ENCODE data around the gene GDF15.
"Not testable (repeated sequence)": the region's sequence is repeated elsewhere in the genome, so short reads cannot be mapped to it uniquely, and the experiment has no call there.

GDF15 gene, protein sequence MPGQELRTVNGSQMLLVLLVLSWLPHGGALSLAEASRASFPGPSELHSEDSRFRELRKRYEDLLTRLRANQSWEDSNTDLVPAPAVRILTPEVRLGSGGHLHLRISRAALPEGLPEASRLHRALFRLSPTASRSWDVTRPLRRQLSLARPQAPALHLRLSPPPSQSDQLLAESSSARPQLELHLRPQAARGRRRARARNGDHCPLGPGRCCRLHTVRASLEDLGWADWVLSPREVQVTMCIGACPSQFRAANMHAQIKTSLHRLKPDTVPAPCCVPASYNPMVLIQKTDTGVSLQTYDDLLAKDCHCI

DNA sequence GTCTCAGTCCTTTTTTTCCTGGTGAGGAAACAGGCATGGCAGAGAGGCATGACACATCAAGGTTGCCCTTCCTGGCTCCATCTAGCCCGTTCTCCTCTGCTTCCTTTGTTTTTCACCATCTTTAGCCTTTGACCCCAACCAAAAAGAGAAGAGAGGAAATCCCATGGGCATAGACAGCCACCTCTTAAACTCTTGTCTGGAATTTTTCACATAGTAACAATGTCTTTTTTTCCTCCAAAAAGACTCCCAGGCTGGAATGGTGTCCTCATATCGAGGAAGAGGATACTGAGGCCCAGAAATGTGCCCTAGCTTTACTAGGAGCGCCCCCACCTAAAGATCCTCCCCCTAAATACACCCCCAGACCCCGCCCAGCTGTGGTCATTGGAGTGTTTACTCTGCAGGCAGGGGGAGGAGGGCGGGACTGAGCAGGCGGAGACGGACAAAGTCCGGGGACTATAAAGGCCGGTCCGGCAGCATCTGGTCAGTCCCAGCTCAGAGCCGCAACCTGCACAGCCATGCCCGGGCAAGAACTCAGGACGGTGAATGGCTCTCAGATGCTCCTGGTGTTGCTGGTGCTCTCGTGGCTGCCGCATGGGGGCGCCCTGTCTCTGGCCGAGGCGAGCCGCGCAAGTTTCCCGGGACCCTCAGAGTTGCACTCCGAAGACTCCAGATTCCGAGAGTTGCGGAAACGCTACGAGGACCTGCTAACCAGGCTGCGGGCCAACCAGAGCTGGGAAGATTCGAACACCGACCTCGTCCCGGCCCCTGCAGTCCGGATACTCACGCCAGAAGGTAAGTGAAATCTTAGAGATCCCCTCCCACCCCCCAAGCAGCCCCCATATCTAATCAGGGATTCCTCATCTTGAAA, at the start of gene GDF15:
GDF15 (plus strand) TSS at position 484 of the 868 bp plus-strand sequence; CDS start at position 516, 32 bp downstream.
- DNase-seq = peak in 1 of 2 donors; percentile 22

DNA sequence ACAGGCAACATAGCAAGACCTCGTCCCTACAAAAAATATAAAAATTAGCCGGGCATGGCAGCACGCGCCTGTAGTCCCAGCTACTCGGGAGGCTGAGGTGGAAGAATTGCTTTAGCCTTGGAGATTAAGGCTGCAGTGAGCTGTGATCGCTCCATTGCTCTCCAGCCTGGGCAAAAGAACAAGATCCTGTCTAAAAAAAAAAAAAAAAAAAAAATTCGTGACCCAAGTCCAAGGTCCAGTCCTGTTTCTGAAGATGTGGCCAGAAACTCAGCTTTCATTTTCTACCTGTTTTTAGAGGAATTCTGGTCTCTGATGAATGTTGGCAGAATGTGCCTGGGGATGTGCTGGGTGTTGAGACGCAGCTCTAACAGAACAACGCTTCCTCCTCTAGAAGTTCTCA, 47.4 kb upstream of the GDF15 start:
- no peak for DNase-seq

DNA sequence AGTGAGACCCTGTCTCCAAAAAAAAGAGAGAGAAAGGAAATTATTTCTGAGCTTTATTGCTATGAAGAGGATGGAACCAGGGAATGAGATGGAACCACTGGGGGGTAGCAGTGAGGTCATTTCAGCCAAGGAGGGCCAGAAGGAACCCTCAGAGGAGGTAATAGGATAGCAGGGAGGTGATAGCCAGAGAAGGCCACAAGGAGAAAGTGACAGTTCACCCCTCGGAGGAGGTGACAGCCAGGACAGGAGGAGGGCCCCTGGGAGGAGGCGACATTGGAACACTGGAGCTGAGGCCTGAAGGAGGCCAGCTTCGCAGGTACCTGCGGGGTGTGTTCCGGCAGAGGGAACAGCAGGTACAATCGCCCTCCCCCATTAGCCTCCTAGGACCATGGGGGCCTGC, 46.2 kb upstream of the GDF15 start:
- no peak for DNase-seq

DNA sequence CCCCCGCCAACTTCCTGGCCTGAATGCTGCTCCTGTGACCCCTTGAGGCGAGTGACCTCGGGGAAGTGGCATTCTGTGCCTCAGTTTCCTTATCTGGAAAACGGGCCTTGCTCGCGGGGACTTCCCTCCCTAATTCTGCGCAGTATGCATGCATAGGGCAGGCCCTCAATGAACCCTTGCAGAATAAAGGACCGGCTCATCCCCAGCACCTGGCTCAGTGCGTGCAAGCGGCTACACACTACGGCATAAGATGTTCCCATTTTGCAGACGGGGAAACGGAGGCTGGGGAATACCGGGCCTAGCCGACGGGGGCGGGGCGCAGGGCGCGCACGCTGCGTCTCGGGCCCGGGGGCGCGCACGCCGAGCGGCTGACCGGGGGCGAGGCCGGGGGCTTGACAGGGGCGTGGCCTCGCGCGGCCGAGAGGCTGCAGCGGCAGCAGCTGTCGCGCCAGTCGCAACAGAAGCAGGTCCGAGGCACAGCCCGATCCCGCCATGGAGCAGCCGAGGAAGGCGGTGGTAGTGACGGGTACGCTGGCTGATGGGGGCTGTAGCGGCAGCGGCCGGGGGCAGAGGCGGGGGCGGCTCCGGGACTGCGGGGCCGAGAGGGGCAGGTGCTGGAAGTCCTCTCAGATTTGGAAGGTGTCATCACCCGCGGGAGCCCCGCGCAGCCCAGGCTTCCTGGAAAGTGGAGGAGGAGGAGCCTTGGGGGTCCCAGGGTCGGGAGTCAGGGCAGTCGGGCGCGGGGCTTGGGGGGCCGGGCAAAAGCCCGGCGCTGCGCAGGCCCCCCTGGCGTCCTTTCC, 45.6 kb upstream of the GDF15 start, which contains the start of gene PGPEP1:
PGPEP1 (plus strand) TSS at position 409 of the 800 bp plus-strand sequence; CDS start at position 493, 84 bp downstream.
- peak; percentile 40 to 55 for DNase-seq

DNA sequence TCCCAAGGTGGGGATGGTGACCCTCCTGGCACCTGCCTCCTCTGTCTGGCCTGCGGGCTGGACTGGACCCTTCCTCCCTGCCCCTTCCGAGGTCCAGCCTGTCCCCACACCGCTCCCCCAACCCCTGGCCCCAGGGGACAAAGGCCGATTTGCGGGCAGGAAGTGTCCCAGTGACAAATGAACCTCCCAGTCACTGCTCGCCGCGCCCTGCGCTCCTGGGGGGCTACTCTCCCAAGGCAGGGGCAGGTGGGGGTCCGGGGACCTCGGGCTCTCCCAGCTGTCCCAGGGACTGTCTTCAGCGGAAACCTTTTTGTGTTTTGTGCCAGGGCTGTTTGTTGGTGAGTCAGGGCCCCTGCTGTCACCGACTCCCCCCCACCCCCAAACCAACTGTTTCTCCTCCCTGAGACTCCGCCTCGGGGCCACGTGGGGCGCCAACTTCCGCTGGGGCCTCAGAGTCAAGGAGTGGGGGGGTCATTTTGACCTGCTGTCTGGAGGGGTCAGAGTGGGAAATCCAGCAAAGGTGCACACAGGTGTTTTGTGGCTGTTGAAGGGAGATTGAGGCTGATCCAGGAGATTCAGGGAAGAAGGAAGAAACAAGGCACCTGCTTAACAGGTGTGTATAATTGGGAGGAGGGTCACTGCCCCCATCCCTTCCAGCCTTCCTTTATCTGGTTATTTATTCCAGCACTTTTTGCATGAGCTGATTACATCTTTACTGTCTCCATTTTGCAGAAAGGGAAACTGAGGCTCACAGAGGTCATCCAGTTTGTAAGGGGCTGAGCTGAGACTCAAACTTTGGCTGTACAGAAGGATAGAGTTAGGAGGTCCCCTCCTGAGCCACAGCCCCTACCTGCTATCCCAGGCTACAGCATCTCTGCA, 44.7 kb upstream of the GDF15 start:
- DNase-seq = peak; percentile 65 to 71

DNA sequence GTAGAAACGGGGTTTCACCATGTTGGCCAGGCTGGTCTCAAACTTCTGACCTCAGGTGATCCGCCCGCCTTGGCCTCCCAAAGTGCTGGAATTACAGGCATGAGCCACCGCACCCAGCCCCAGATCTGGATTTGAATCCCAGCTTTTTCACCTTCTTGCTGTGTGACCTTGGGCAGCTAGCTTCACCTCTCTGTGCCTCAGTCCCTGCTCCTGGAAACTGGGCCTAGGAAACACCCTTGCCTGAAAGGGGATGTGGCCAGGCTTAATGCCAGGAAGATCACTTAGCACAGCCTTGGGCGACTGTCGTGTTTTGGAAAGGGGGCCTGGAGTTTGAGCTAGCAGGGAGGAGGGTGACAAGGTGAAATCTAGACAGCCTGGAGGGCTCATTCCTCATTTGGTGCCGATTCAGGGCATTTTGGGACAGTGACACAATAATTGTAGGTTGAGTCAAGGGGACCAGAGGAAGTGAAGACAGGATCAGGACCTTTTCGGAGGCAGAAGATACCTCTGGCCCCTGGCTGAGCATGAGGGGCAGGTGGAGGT, 43.8 kb upstream of the GDF15 start:
- DNase-seq = no peak

DNA sequence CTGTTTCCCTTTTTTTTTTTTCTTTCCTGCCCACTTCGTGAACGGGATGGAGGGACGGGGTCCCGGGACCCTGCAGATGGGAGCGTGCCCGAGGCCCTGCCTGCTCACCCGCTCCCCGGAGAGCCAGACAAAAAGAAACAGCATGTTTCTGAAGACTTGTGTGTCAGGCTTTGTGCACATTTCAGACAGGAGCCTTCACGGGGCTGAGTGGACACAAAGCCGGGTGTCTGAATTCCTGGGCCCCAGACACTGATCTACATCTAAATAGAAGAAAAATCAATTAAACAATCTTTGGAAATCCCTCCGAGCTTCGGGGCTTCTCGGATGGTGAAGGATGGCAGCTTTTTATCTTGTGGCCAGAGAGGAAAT, 41.4 kb upstream of the GDF15 start:
- no peak for DNase-seq

DNA sequence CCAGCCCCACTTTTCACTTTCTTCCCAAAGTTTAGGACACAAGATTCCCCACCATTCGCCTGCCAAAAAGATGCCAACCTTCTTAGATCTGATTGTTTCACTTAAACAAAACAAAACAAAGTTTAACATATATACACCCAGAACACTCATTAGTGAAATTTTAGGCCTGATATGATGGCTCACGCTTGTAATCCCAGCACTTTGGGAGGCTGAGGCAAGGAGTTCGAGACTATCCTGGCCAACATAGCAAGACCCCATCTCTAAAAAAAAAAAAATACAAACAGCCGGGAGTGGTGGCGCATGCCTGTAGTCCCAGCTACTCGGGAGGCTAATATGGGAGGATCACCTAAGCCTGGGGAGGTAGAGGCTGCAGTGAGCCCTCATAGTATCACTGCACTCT, 40.7 kb upstream of the GDF15 start:
- no peak for DNase-seq

DNA sequence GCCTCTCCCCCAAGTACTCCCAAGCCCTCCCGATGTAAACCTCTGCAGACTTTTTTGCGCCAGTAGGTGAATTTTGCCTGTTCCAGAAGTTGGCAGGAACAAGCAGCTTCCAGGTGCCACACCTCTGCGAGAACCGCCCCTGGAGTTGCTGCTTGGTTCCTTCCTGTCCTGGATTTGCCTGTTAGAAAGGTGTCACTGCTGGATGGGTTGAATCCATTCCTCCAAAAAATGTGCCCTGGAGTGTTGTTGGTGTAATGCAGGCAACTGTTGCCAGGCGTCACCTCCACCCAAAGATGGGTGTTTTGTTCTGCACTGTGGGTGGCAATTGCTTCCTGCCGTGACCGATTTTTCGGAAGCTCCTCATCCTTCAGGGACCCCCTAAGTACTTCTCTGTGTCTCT, 39.9 kb upstream of the GDF15 start:
- DNase-seq = no peak

DNA sequence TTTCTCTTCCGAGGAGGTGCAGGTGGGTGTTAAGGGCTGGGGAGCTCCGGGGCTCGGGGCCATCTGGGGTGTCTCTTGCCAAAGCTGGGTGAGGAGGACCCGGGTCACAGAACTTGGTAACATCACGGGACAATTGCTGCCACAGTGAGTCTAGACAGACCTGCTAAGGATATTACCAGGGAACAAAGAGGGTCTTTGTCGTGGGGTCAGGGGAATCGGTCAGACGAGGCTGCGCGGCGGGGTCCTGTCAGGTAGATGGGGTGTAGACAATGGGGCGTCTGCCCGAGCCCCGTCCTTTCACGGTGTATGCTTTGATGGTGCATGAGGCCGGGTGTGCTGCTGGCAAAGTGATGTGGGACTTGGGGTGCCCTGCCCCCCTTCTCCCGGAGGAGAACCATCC, 37.8 kb upstream of the GDF15 start:
- DNase-seq = no peak

DNA sequence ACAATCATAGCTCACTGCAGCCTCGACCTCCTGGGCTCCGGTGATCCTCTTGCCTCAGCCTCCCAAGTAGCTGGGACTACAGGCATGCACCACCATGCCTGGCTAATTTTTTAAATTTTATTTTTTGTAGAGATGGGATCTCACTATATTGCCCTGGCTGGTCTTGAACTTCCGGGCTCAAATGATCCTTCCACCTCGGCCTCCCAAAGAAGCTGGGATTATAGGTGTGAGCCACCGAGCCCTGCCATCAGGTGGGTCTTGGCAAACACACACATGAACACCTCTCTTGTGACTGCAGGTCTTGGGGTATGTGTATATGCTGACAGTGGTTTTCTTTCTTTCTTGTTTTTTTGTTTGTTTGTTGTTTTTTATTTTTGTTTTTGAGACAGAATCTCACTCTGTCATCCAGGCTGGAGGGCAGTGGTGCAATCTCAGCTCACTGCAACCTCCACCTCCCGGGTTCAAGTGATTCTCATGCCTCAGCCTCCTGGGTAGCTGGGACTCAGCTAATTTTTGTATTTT, 37.1 kb upstream of the GDF15 start:
- not testable (repeated sequence) for DNase-seq

DNA sequence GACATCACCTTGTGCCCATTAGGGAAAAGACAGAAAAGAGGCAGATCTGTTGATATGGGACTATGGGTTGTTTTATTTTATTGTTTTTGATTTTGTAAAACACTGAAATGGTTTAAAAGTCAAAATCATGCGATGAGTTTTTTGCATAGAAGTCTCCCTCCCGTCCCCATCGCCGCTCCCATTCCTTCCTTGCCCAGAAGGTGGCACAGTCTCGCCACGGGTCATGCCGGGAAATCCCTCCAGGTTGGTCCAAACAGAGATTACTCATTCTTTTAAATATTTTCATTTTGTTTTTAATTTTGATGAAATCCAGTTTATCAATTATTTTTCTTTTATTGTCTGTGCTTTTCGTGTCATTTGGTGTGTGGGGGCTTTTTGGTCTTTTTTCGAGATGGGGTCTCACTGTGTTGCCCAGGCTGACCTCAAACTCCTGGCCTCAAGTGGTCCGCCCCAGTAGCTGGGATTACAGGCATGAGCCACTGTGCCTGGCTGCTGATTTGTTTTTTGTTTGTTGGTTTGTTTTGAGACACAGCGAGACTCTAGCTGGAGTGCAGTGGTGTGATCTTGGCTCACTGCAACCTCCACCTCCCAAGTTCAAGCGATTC, 36.3 kb upstream of the GDF15 start:
- DNase-seq = peak; percentile 10 to 33

DNA sequence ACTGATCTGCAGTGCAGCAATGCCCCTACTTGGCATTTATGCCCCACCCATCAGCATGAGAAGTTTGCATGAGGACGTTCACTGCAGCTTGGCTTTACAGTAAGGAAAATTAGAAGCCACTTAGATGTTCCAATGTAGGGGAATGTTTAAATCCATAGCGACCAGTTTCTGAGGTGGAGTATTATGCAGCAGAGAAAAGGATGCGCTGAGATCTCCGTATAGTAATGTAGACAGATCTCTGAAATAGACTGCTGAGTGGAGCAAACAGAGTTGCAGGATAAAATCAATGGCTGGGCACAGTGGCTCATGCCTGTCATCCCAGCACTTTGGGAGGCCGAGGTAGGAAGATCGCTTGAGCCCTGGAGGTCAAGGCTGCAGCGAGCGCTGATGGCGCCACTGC, 35.5 kb upstream of the GDF15 start:
- DNase-seq = no peak

DNA sequence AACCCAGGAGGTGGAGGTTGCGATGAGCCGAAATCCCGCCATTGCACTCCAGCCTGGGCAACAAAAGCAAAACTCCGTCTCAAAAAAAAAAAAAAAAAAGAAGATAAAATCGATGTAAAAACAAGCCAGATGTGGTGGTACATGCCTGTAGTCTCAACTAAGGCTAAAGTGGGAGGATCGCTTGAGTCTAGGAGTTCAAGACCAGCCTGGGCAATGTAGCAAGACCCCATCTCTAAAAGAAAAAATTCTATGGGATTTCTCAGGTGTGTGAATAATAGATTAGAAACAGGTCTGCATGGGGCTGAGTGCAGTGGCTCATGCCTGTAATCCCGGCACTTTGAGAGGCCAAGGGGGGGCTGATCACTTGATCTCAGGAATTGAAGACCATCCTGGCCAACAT, 34.4 kb upstream of the GDF15 start:
- DNase-seq = no peak

DNA sequence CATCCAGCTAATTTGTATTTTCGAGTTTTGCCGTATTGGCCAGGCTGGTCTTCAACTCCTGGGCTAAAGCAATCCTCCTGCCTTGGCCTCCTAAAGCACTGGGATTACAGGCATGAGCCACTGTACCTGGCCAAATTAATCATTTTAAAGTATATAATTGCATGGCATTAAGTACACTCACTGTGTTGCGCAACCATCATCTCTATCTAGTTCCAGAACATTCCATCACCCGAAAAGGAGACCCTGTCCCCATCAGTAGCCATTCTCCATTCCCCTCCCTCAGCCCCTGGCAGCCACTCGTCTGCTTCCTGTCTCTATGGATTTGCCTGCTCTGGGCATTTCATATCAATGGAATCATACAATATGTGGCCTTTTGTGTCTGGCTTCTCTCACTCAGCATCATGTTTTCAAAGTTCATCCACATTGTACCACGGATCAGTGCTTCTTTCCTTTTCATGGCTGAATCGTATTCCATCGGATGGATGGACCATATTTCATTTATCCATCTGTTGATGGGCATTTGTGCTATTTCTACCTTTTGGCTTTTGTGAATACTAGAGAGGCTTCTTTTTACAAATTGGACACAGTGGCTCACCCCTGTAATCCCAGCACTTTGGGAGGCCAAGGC, 32.5 kb upstream of the GDF15 start:
- no peak for DNase-seq

DNA sequence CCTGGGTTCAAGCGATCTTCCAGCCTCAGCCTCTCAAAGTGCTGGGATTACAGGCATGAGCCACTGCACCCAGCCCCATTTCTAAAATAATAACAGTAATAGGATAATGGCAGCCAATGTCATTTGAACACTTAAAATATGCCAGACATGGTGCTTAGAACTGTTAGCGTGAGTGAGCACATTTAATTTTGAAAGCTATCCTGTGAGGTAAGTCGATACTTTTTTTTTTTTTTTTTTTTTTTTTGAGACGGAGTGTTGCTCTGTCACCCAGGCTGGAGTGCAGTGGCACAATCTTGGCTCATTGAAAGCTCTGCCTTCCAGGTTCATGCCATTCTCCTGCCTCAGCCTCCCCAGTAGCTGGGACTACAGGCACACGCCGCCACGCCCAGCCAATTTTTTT, 31.2 kb upstream of the GDF15 start:
- not testable (repeated sequence) for DNase-seq

DNA sequence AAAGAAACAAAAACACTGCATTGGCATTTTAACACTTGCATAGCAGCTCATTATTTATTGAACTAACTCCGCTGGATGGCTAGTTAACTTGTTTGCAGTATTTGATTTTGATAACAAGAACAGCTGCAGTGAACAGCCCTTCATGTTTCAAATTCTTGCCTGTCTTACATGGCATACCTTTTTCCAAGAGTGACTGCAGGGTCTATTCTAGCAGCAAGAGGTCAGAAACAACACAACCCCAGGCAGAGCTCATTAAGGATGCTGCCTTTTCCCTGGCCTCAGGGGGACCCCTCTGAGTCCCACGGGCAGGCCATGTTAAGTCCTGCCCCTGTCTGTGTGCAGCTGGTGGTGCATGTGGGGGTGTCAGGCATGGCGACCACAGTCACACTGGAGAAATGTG, 28.9 kb upstream of the GDF15 start:
- no peak for DNase-seq

DNA sequence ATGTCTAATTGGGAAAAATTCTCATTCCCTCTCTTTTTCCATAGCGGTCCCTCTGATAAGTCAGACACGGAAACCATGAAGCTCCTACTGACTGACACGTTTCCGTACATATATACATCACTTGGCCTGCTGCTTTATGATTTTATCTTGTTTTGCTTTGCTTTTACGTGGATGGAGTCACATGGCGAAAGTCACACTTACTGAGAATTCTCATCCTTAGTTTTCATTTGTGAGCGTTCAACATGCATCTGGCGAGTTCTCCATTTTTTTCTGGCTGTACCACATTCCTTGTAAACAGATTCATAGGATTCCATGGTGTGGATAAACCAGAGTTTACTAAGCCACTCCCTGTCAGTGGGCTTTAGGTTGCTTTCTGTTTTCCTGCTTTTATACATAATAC, 24.3 kb upstream of the GDF15 start:
- no peak for DNase-seq

DNA sequence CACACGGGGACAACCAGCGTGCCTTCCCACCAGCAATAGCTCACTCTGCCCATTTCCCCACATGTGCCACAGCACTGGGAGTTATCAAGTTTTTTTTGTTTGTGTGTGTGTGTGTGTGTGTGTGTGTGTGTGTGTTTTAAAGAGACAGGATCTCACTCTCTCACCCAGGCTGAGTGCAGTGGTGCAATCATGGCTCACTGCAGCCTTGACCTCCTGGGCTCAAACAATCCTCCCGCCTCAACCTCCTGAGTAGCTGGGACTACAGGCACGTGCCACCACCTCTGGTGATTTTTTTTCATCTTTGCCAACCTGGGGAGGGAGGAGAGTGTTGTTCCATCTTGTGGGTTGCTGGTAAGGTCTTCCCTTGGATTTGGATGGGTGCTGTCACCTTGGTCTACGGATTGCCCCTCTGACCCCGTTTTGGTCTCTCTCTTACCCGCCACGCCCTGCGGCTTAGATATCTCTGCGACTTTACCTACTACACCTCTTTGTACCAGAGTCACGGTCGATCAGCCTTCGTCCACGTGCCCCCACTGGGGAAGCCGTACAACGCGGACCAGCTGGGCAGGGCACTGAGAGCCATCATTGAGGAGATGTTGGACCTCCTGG, 22.9 kb upstream of the GDF15 start:
- no peak for DNase-seq

DNA sequence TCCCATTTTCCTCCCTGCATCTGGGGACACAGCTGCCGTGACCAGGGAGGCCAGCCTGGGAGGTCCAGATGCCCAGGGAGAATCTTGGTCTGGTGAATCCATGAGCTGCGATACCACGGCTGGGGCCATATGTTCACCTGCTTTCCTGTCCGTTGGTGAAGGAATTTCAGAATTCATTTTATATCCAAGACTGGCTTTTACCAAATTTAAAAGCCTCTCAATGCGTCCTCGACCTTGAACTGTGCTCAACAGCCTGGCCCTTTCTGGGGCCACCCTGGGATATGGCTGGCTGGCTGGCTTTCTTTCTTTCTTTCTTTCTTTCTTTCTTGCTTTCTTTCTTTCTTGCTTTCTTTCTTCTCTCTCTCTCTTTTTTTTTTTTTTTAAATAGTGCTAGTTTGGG, 22.2 kb upstream of the GDF15 start:
- no peak for DNase-seq

Measured in CD4-positive, alpha-beta T cell treated with Interleukin-4 for 1 hour (primary cell).